ENCODE results near the gene NUBP1.
"Not testable (repeated sequence)": the region's sequence is repeated elsewhere in the genome, so short reads cannot be mapped to it uniquely, and the experiment has no call there.

NUBP1 gene

GRCh38 chr16:10776923-10777322, 33.3 kb downstream of the NUBP1 start:
- not testable (repeated sequence) for H3K9ac ChIP-seq (ENCODE audit: low read depth, low read length); H3K4me3 ChIP-seq (ENCODE audit: low read length); H3K9me3 ChIP-seq (replicated peaks; ENCODE audit: low read length); H3K36me3 ChIP-seq (ENCODE audit: insufficient read depth, low read length); H3K4me2 ChIP-seq (ENCODE audit: low read length); H3K4me1 ChIP-seq (ENCODE audit: control insufficient read depth, insufficient read depth, low read length)
- H3K27me3 ChIP-seq (ENCODE audit: control insufficient read depth, insufficient read depth, low read length) = peaks cover 12% of the 10 kb centered on the region

DNA sequence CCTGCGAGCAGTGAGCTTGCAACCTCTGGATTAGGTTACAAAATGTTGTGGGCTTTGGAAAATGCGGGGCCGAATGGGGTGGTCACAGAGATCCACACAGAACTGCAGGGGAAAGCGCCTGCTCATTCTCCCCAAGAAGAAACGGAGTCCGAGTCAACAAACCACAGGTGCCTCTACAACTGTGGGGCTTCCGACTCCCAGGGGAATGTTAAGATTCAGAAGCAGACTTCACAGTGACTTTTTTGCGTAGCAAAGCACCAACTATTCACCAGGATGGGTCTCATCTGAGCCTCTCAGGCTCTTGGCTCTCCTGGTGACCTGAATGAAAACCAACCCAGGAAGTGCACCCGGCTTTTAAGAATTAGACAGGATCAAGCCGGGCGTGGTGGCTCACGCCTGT, 33.7 kb downstream of the NUBP1 start:
- H3K9me3 ChIP-seq (replicated peaks; ENCODE audit: low read length) = no peaks in the 10 kb centered on the region
- no peaks in the 10 kb centered on the region for H3K4me1 ChIP-seq (ENCODE audit: control insufficient read depth, insufficient read depth, low read length)
- H3K4me2 ChIP-seq (ENCODE audit: low read length) = no peak overlapping the region
- H3K9ac ChIP-seq (ENCODE audit: low read depth, low read length) = no peak overlapping the region
- H3K4me3 ChIP-seq (ENCODE audit: low read length) = no peak overlapping the region
- H3K27me3 ChIP-seq (ENCODE audit: control insufficient read depth, insufficient read depth, low read length) = peaks cover 12% of the 10 kb centered on the region
- H3K36me3 ChIP-seq (ENCODE audit: insufficient read depth, low read length) = no peaks in the 10 kb centered on the region

DNA sequence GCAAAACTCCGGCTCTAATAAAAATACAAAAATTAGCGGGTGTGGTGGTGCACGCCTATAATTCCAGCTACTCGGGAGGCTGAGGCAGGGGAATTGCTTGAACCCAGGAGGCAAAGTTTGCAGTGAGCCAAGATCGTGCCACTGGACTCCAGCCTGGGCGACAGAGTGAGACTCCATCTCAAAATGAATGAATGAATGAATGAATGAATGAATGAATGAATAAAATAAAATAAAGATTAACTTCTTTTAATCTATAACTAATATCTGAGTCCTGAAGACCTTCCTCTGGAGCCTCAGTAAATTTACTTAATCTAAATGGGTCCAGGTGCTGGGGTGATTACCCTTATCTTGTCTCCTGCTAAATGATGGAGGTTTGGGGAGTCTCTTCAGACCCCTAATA, 36.3 kb downstream of the NUBP1 start:
- H3K4me3 ChIP-seq (ENCODE audit: low read length); H3K36me3 ChIP-seq (ENCODE audit: insufficient read depth, low read length); H3K4me1 ChIP-seq (ENCODE audit: control insufficient read depth, insufficient read depth, low read length); H3K9me3 ChIP-seq (replicated peaks; ENCODE audit: low read length); H3K4me2 ChIP-seq (ENCODE audit: low read length); H3K9ac ChIP-seq (ENCODE audit: low read depth, low read length): not testable (repeated sequence)
- H3K27me3 ChIP-seq (ENCODE audit: control insufficient read depth, insufficient read depth, low read length) = peaks cover 12% of the 10 kb centered on the region

DNA sequence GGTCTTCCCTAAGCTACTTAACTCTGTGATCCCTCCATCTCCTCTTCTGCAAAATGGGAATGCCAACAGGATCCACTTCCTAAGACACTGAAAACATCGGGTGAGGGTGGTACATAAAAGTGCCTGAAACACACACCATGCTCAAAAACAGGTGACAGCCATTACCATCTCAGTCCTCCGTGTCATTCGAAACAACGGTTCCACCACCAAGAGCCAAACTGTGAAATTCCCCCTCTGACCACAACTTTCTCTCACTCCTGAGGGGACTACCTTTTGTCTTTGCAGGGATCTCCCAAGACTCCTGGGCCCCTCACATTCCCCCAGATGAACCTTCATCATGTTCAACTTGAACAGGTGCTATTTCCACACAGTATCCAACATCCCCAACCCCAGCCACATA, 37.0 kb downstream of the NUBP1 start:
- H3K9me3 ChIP-seq (replicated peaks; ENCODE audit: low read length) = no peaks in the 10 kb centered on the region
- no peak overlapping the region for H3K4me2 ChIP-seq (ENCODE audit: low read length)

GRCh38 chr16:10782628-10783027, 39.0 kb downstream of the NUBP1 start:
- Histone ChIP-seq H3K36me3 (ENCODE audit: insufficient read depth, low read length) (no peaks in the 10 kb centered on the region), H3K4me2 (ENCODE audit: low read length) (no peak overlapping the region), H3K27me3 (ENCODE audit: control insufficient read depth, insufficient read depth, low read length) (peaks cover 13% of the 10 kb centered on the region), H3K9ac (ENCODE audit: low read depth, low read length) (no peak overlapping the region), H3K9me3 (replicated peaks; ENCODE audit: low read length) (no peaks in the 10 kb centered on the region), H3K4me3 (ENCODE audit: low read length) (no peak overlapping the region), H3K4me1 (ENCODE audit: control insufficient read depth, insufficient read depth, low read length) (no peaks in the 10 kb centered on the region)

More for the DNA sequence above, 37.0 kb downstream of the NUBP1 start:
- H3K27me3 ChIP-seq (ENCODE audit: control insufficient read depth, insufficient read depth, low read length) = peaks cover 11% of the 10 kb centered on the region
- no peaks in the 10 kb centered on the region for H3K4me1 ChIP-seq (ENCODE audit: control insufficient read depth, insufficient read depth, low read length)
- no peak overlapping the region for H3K4me3 ChIP-seq (ENCODE audit: low read length)
- H3K36me3 ChIP-seq (ENCODE audit: insufficient read depth, low read length) = no peaks in the 10 kb centered on the region
- no peak overlapping the region for H3K9ac ChIP-seq (ENCODE audit: low read depth, low read length)

- H3K4me3 ChIP-seq (ENCODE audit: low read length) = no peak overlapping the region
- no peak overlapping the region for H3K9ac ChIP-seq (ENCODE audit: low read depth, low read length)
- no peaks in the 10 kb centered on the region for H3K9me3 ChIP-seq (replicated peaks; ENCODE audit: low read length)
Observed at GRCh38 chr16:10787304-10787703, 43.7 kb downstream of the NUBP1 start.

GRCh38 chr16:10788630-10789029, 45.0 kb downstream of the NUBP1 start:
- H3K36me3 ChIP-seq (ENCODE audit: insufficient read depth, low read length); H3K4me1 ChIP-seq (ENCODE audit: control insufficient read depth, insufficient read depth, low read length); H3K27me3 ChIP-seq (ENCODE audit: control insufficient read depth, insufficient read depth, low read length); H3K4me2 ChIP-seq (ENCODE audit: low read length); H3K4me3 ChIP-seq (ENCODE audit: low read length); H3K9me3 ChIP-seq (replicated peaks; ENCODE audit: low read length); H3K9ac ChIP-seq (ENCODE audit: low read depth, low read length): not testable (repeated sequence)

More at GRCh38 chr16:10787304-10787703, 43.7 kb downstream of the NUBP1 start:
- Histone ChIP-seq H3K4me1 (ENCODE audit: control insufficient read depth, insufficient read depth, low read length) (no peaks in the 10 kb centered on the region), H3K27me3 (ENCODE audit: control insufficient read depth, insufficient read depth, low read length) (peaks cover 9% of the 10 kb centered on the region), H3K4me2 (ENCODE audit: low read length) (no peak overlapping the region), H3K36me3 (ENCODE audit: insufficient read depth, low read length) (no peaks in the 10 kb centered on the region)

DNA sequence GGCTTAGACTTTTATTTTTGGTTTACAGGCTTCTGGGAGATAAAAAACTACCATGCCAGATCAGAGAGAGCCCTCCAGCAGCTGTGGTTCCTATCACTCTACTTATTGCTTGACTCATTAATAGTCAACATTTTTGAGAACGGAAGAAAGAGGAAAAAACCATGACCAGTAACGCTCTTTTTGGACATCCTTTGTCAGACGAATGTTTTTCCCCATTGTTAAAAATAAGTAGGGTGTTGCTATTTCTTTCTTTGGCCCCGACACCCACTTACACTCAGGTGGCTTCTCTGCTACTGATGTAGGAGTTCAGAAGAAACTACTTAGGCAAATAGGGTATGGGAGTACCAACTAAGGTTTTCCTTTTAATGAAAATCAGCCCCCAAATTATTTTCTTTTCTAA, 47.4 kb downstream of the NUBP1 start:
- Histone ChIP-seq H3K4me2 (ENCODE audit: low read length) (no peak overlapping the region), H3K27me3 (ENCODE audit: control insufficient read depth, insufficient read depth, low read length) (peaks cover 7% of the 10 kb centered on the region), H3K4me1 (ENCODE audit: control insufficient read depth, insufficient read depth, low read length) (no peaks in the 10 kb centered on the region), H3K4me3 (ENCODE audit: low read length) (no peak overlapping the region), H3K36me3 (ENCODE audit: insufficient read depth, low read length) (no peaks in the 10 kb centered on the region), H3K9me3 (replicated peaks; ENCODE audit: low read length) (no peaks in the 10 kb centered on the region), H3K9ac (ENCODE audit: low read depth, low read length) (no peak overlapping the region)

DNA sequence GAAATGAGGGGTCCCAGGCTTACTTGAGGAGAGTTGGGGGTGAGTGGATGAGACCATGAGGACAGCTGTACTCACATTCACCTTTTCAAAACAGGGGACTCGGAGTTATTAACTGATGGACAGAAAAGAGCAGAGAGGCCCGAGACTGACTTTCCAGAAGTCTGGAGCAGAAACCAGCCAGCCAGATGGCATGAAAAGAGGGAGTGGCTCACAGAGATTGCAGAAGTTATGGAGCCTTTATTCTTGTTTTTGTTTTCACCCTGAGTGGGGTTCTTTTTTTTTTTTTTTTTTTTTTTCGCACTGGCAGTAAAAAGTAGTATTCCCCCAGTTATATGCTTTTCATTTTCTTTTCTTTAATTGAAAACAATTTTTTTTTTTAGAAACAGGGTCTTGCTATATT, 56.1 kb downstream of the NUBP1 start:
- peaks cover 1% of the 10 kb centered on the region for H3K27me3 ChIP-seq (ENCODE audit: control insufficient read depth, insufficient read depth, low read length)
- H3K4me2 ChIP-seq (ENCODE audit: low read length) = no peak overlapping the region
- H3K4me3 ChIP-seq (ENCODE audit: low read length) = no peak overlapping the region
- H3K36me3 ChIP-seq (ENCODE audit: insufficient read depth, low read length) = no peaks in the 10 kb centered on the region
- no peak overlapping the region for H3K9ac ChIP-seq (ENCODE audit: low read depth, low read length)
- H3K4me1 ChIP-seq (ENCODE audit: control insufficient read depth, insufficient read depth, low read length) = no peaks in the 10 kb centered on the region
- no peaks in the 10 kb centered on the region for H3K9me3 ChIP-seq (replicated peaks; ENCODE audit: low read length)

GRCh38 chr16:10805334-10805733, 61.7 kb downstream of the NUBP1 start:
- no peak overlapping the region for H3K4me2 ChIP-seq (ENCODE audit: low read length)
- H3K36me3 ChIP-seq (ENCODE audit: insufficient read depth, low read length) = no peaks in the 10 kb centered on the region
- H3K9me3 ChIP-seq (replicated peaks; ENCODE audit: low read length) = no peaks in the 10 kb centered on the region
- no peak overlapping the region for H3K4me3 ChIP-seq (ENCODE audit: low read length)
- no peaks in the 10 kb centered on the region for H3K4me1 ChIP-seq (ENCODE audit: control insufficient read depth, insufficient read depth, low read length)
- no peak overlapping the region for H3K9ac ChIP-seq (ENCODE audit: low read depth, low read length)
- peaks cover 15% of the 10 kb centered on the region for H3K27me3 ChIP-seq (ENCODE audit: control insufficient read depth, insufficient read depth, low read length)

DNA sequence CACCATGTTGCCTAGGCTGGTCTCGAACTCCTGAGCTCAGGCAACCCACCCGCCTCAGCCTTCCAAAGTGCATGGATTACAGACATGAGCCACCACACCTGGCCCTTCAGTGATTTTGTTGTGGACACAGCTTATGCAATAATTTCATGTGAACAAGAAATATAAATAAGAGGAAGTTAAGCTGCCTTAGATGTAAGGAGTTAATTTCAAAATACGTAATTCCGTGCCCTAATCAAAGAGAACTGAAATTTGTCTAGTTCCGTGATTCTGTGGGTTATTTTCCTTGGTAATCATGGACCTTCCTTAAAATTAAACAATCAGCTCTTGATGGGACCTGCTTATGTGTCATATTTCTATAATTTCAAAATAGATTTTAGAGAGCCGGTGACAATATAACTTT, 63.1 kb downstream of the NUBP1 start:
- Histone ChIP-seq H3K9me3 (replicated peaks; ENCODE audit: low read length) (no peaks in the 10 kb centered on the region), H3K27me3 (ENCODE audit: control insufficient read depth, insufficient read depth, low read length) (peaks cover 17% of the 10 kb centered on the region), H3K4me3 (ENCODE audit: low read length) (no peak overlapping the region), H3K9ac (ENCODE audit: low read depth, low read length) (no peak overlapping the region), H3K4me2 (ENCODE audit: low read length) (no peak overlapping the region), H3K4me1 (ENCODE audit: control insufficient read depth, insufficient read depth, low read length) (no peaks in the 10 kb centered on the region), H3K36me3 (ENCODE audit: insufficient read depth, low read length) (no peaks in the 10 kb centered on the region)

- Histone ChIP-seq H3K4me2 (ENCODE audit: low read length) (no peak overlapping the region), H3K4me1 (ENCODE audit: control insufficient read depth, insufficient read depth, low read length) (no peaks in the 10 kb centered on the region), H3K9me3 (replicated peaks; ENCODE audit: low read length) (no peaks in the 10 kb centered on the region), H3K36me3 (ENCODE audit: insufficient read depth, low read length) (no peaks in the 10 kb centered on the region), H3K4me3 (ENCODE audit: low read length) (no peak overlapping the region), H3K9ac (ENCODE audit: low read depth, low read length) (no peak overlapping the region), H3K27me3 (ENCODE audit: control insufficient read depth, insufficient read depth, low read length) (peaks cover 17% of the 10 kb centered on the region)
Observed at GRCh38 chr16:10808218-10808617, 64.6 kb downstream of the NUBP1 start.

All from skeletal muscle satellite cell (primary cell).